ENCODE data around the gene NCK1. TPM values are rescaled to one million over a fixed set of nuclear protein-coding genes. Genes with fewer than 3 reads are reported as not detected.

NCK1 gene
- total and polyA plus RNA-seq, 9 of the 15 experiments (the other 6 are each of a cell fraction or from before 2014, with no cell fraction given) = 17.3 to 30.5 (median 25.0) TPM

GRCh38 chr3:136899622-136900158 is 37.7 kb downstream of the NCK1 start (continued):
- no peak for TF ChIP-seq PURB (CRISPR knock-in tag; IDR thresholded peaks at IDR 0.05; ENCODE audit: low read depth)
- no peak for TF ChIP-seq CCNT2 (IDR thresholded peaks at IDR 0.05; ENCODE audit: borderline replicate concordance, extremely low read depth, insufficient read length, low read depth, low read length)
- no peak for TF ChIP-seq PREB (CRISPR knock-in tag; IDR thresholded peaks at IDR 0.05)
- no peak for TF ChIP-seq JUNB (CRISPR knock-in tag; conservative IDR thresholded peaks at IDR 0.05)
- TF ChIP-seq DACH1 (IDR thresholded peaks at IDR 0.05; ENCODE audit: partially characterized antibody) = peak; percentile 77
- TF ChIP-seq ZKSCAN8 (CRISPR knock-in tag; IDR thresholded peaks at IDR 0.05) = 0 out of 2 replicates have a peak, but pooled peaks have one; percentile 50
- no peak for TF ChIP-seq RERE (CRISPR knock-in tag; IDR thresholded peaks at IDR 0.05; ENCODE audit: borderline replicate concordance)
- TF ChIP-seq PHB (CRISPR knock-in tag; IDR thresholded peaks at IDR 0.05) = no peak
- no peak for TF ChIP-seq DDX20 (tag; IDR thresholded peaks at IDR 0.05; ENCODE audit: low read depth)
- TF ChIP-seq ZBTB9 (CRISPR knock-in tag; IDR thresholded peaks at IDR 0.05) = no peak
- TF ChIP-seq HNRNPL (IDR thresholded peaks at IDR 0.05; ENCODE audit: low read depth, low read length) = no peak
- no peak for TF ChIP-seq TCF7L2 (IDR thresholded peaks at IDR 0.05; ENCODE audit: low read depth, low read length)
- no peak for TF ChIP-seq MAX (CRISPR knock-in tag; IDR thresholded peaks at IDR 0.05)
- TF ChIP-seq NFYB (IDR thresholded peaks at IDR 0.05; ENCODE audit: extremely low read depth, insufficient read length) = no peak
- no peak for TF ChIP-seq DIDO1 (tag; IDR thresholded peaks at IDR 0.05; ENCODE audit: low read depth)
- TF ChIP-seq KDM1A (IDR thresholded peaks at IDR 0.05) = peak; percentile 96 to 97
- no peak for TF ChIP-seq ETV1 (tag; conservative IDR thresholded peaks at IDR 0.05; ENCODE audit: low read depth)
- TF ChIP-seq PCBP1 (IDR thresholded peaks at IDR 0.05; ENCODE audit: low read depth, low read length, poor library complexity, severe bottlenecking) = no peak
- TF ChIP-seq ATF3 (IDR thresholded peaks at IDR 0.05) = no peak; the same call in 1 of the 2 replicates
- no peak for TF ChIP-seq ATF3 (CRISPR knock-in tag; conservative IDR thresholded peaks at IDR 0.05)
